HG03520 (cell line): ENCODE data around the gene CA5A.

Experiments used
- ATAC-seq: cut with Tn5 transposase; IDR thresholded peaks from one replicate; pipeline ENCODE4 v1.9.1; 2021; ENCODE audit warnings: mild to moderate bottlenecking, moderate library complexity; ENCODE audit not compliant: unreplicated experiment

CA5A gene

GRCh38 chr16:87964049-87964659 is 27.8 kb upstream of the CA5A start:
- ATAC-seq: no peak

- ATAC-seq: no peak
These were observed 27.1 kb upstream of the CA5A start for GRCh38 chr16:87963400-87963799.

- ATAC-seq: no peak
These were observed 25.3 kb upstream of the CA5A start for GRCh38 chr16:87961623-87962022.

- no peak for ATAC-seq
These were observed 24.5 kb upstream of the CA5A start for GRCh38 chr16:87960852-87961251.

- no peak for ATAC-seq
These were observed 24.0 kb upstream of the CA5A start for GRCh38 chr16:87960296-87960695.

- ATAC-seq: no peak
These were observed 23.2 kb upstream of the CA5A start for GRCh38 chr16:87959391-87959990.

- ATAC-seq: no peak
These were observed 22.3 kb upstream of the CA5A start for GRCh38 chr16:87958632-87959031.

- no peak for ATAC-seq
These were observed 21.2 kb upstream of the CA5A start for GRCh38 chr16:87957296-87958094.

GRCh38 chr16:87956365-87957231 is 20.3 kb upstream of the CA5A start:
- no peak for ATAC-seq

GRCh38 chr16:87956098-87956364 is 19.7 kb upstream of the CA5A start:
- no peak for ATAC-seq

- ATAC-seq: no peak
These were observed 19.2 kb upstream of the CA5A start for GRCh38 chr16:87955302-87956097.

GRCh38 chr16:87954826-87955225 is 18.5 kb upstream of the CA5A start:
- ATAC-seq: no peak

GRCh38 chr16:87954361-87954760 is 18.0 kb upstream of the CA5A start:
- no peak for ATAC-seq

- ATAC-seq: no peak
These were observed 17.2 kb upstream of the CA5A start for GRCh38 chr16:87953308-87954215.

GRCh38 chr16:87952751-87953150 is 16.4 kb upstream of the CA5A start:
- no peak for ATAC-seq

GRCh38 chr16:87951552-87952538 is 15.5 kb upstream of the CA5A start:
- peak; percentile 3 for ATAC-seq

GRCh38 chr16:87950765-87951551 is 14.6 kb upstream of the CA5A start, which contains the start of gene BANP:
BANP (plus strand) TSS chr16:87951434; CDS start chr16:87975116, 23,682 bp downstream.
- peak; percentile 86 for ATAC-seq
